ENCODE results near the gene MRPS21. TPM values are rescaled to one million over a fixed set of nuclear protein-coding genes. Genes with fewer than 3 reads are reported as not detected.
A peak's percentile ranks its signal among the peaks of the same experiment; 100 is the strongest.

The MRPS21 gene
- 103 TPM for polyA plus RNA-seq (2013, experiment 1 of 4)
- polyA plus RNA-seq (2013, experiment 2 of 4) = 94.5 TPM
- polyA plus RNA-seq (2013, experiment 3 of 4) = 92.0 TPM
- polyA plus RNA-seq (2013, experiment 4 of 4) = 102 TPM

GRCh38 chr1:150293433-150294253 lies at the start of gene MRPS21:
TSS of gene MRPS21 (plus strand) at chr1:150293861. CDS start at chr1:150294367, 506 bp downstream.
- Histone ChIP-seq H3K27me3 (ENCODE audit: control insufficient read depth, insufficient read depth, low read length, poor library complexity, severe bottlenecking) (no peaks in the 10 kb centered on the region), H3K36me3 (ENCODE audit: control insufficient read depth, insufficient read depth, low read length) (peaks cover 14% of the 10 kb centered on the region), H3K4me1 (ENCODE audit: control insufficient read depth, insufficient read depth, low read length) (peaks cover 4% of the 10 kb centered on the region), H3K9me3 (ENCODE audit: control insufficient read depth, low read length) (no peaks in the 10 kb centered on the region), H3K4me3 (ENCODE audit: insufficient read depth, low read depth, low read length) (peak within 1 kb of the TSS; percentile 86), H3K27ac (ENCODE audit: insufficient read depth, low read depth, low read length, poor library complexity, severe bottlenecking) (peak within 1 kb of the TSS; percentile 90)
- 16 to 17% methylated on average over 41 to 43 of the region's 43 CpGs for WGBS, 2 experiments

DNA sequence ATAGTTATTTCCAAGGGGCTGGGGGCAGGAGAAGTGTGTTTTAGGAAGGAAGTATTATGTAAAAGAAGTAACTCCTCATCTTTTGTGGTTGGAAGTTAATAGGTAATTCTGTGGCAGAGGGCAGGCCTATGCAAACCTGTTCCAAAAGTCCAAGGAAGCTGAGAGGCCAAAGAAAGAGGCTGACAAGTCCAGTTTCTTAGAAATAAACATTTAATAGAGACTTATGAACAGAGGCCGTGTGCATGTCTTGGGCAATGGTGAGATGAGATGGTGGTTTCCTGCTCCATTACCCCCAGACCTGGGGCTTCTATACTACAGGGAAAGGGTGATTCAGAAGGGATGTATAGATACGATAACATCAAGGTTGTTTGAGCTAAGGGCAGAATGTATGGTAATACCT lies 43.7 kb upstream of the MRPS21 start:
- 95 to 100% methylated on average over 2 of the region's 2 CpGs for WGBS, 2 experiments
- H3K27me3 ChIP-seq (ENCODE audit: control insufficient read depth, insufficient read depth, low read length, poor library complexity, severe bottlenecking) = no peaks in the 10 kb centered on the region
- no peaks in the 10 kb centered on the region for H3K4me1 ChIP-seq (ENCODE audit: control insufficient read depth, insufficient read depth, low read length)
- H3K27ac ChIP-seq (ENCODE audit: insufficient read depth, low read depth, low read length, poor library complexity, severe bottlenecking) = no peak overlapping the region
- no peaks in the 10 kb centered on the region for H3K9me3 ChIP-seq (ENCODE audit: control insufficient read depth, low read length)
- H3K4me3 ChIP-seq (ENCODE audit: insufficient read depth, low read depth, low read length) = no peak overlapping the region
- no peaks in the 10 kb centered on the region for H3K36me3 ChIP-seq (ENCODE audit: control insufficient read depth, insufficient read depth, low read length)

DNA sequence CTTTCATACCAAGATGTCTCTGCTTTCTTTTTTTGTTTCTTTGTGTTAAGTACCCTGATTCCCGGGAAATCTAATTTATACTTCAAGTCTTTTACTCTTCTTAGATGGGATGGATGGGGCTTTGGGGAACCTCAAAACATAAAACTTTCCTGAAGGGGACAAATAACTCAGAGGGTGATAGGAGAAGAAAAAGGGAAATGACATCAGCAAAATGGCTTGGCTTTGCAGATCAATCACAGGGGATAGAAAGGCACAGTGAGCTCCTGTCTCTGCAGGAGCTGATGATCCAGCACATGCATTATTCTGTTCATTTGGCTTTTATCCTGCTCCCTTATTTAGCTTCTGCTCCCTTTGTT lies 37.5 kb upstream of the MRPS21 start:
- Histone ChIP-seq H3K4me1 (ENCODE audit: control insufficient read depth, insufficient read depth, low read length) (peaks cover 11% of the 10 kb centered on the region), H3K27me3 (ENCODE audit: control insufficient read depth, insufficient read depth, low read length, poor library complexity, severe bottlenecking) (no peaks in the 10 kb centered on the region), H3K27ac (ENCODE audit: insufficient read depth, low read depth, low read length, poor library complexity, severe bottlenecking) (peak overlapping the region; percentile 100), H3K4me3 (ENCODE audit: insufficient read depth, low read depth, low read length) (peak overlapping the region; percentile 72), H3K36me3 (ENCODE audit: control insufficient read depth, insufficient read depth, low read length) (peaks cover under 1% of the 10 kb centered on the region), H3K9me3 (ENCODE audit: control insufficient read depth, low read length) (no peaks in the 10 kb centered on the region)
- no CpG with 5 or more reads among the region's 1 CpG for WGBS, 2 experiments

DNA sequence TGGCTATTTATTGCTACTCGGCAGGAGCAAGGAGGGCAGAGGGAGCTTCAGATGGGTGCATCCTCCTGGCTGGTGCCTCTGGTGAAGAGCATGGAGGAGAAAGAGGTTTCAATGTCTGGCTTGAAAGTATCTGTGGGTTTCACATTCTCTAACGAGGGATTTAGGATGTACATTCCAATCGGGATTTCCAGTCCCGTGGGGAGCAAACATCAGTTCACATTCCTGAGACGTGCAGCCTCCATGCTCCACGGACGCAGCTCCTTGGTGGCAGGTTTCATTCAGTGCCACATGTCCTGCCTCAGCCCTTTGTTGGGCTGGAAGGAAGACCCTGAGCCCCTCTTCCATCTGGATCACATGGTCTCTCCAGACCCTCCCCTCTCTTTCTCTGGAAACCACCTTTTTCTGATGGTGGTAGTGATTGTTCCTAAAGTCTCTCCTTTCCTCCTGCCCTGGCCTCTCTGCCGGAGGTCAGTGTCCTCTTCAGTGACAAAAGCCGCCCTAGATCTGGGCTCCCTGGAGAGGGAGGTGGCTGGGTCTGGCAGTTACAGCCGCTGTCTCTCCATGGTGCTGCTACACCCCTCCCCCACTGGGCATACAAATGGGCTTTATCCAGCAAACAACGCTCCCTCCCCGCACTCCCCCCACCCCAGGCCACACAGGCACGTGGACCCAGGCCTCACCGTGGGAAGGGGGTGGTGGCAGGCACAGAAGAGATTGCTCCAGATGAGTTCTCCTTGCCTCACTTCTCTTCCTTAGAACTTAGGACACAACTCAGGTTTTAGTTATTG lies 36.9 kb upstream of the MRPS21 start:
- Histone ChIP-seq H3K4me1 (ENCODE audit: control insufficient read depth, insufficient read depth, low read length) (peaks cover 11% of the 10 kb centered on the region), H3K27ac (ENCODE audit: insufficient read depth, low read depth, low read length, poor library complexity, severe bottlenecking) (peak overlapping the region; percentile 100), H3K36me3 (ENCODE audit: control insufficient read depth, insufficient read depth, low read length) (peaks cover 5% of the 10 kb centered on the region), H3K27me3 (ENCODE audit: control insufficient read depth, insufficient read depth, low read length, poor library complexity, severe bottlenecking) (no peaks in the 10 kb centered on the region), H3K9me3 (ENCODE audit: control insufficient read depth, low read length) (no peaks in the 10 kb centered on the region), H3K4me3 (ENCODE audit: insufficient read depth, low read depth, low read length) (peak overlapping the region; percentile 72)
- WGBS, 2 experiments = 1% methylated on average over 14 of the region's 14 CpGs

- WGBS, 2 experiments = 0 to 1% methylated on average over 13 of the region's 13 CpGs
- H3K27ac ChIP-seq (ENCODE audit: insufficient read depth, low read depth, low read length, poor library complexity, severe bottlenecking) = peak within 1 kb of the TSS; percentile 100
- H3K27me3 ChIP-seq (ENCODE audit: control insufficient read depth, insufficient read depth, low read length, poor library complexity, severe bottlenecking) = no peaks in the 10 kb centered on the region
- H3K9me3 ChIP-seq (ENCODE audit: control insufficient read depth, low read length) = no peaks in the 10 kb centered on the region
- H3K36me3 ChIP-seq (ENCODE audit: control insufficient read depth, insufficient read depth, low read length) = peaks cover 15% of the 10 kb centered on the region
- peaks cover 11% of the 10 kb centered on the region for H3K4me1 ChIP-seq (ENCODE audit: control insufficient read depth, insufficient read depth, low read length)
- H3K4me3 ChIP-seq (ENCODE audit: insufficient read depth, low read depth, low read length) = peak within 1 kb of the TSS; percentile 72
These were observed 35.8 kb upstream of the MRPS21 start, which contains the start of gene CA14 for GRCh38 chr1:150257624-150258585. TSS of gene CA14 (plus strand) at chr1:150257774. CDS start at chr1:150258129, 355 bp downstream.

- Histone ChIP-seq H3K27me3 (ENCODE audit: control insufficient read depth, insufficient read depth, low read length, poor library complexity, severe bottlenecking) (no peaks in the 10 kb centered on the region), H3K27ac (ENCODE audit: insufficient read depth, low read depth, low read length, poor library complexity, severe bottlenecking) (peak overlapping the region; percentile 41), H3K4me3 (ENCODE audit: insufficient read depth, low read depth, low read length) (peak overlapping the region; percentile 72), H3K36me3 (ENCODE audit: control insufficient read depth, insufficient read depth, low read length) (peaks cover 26% of the 10 kb centered on the region), H3K9me3 (ENCODE audit: control insufficient read depth, low read length) (no peaks in the 10 kb centered on the region), H3K4me1 (ENCODE audit: control insufficient read depth, insufficient read depth, low read length) (peaks cover 11% of the 10 kb centered on the region)
- WGBS, 2 experiments = 1 to 4% methylated on average over 4 of the region's 4 CpGs
These were observed 34.4 kb upstream of the MRPS21 start for GRCh38 chr1:150259217-150259616.

- H3K4me3 ChIP-seq (ENCODE audit: insufficient read depth, low read depth, low read length) = peak overlapping the region; percentile 72
- H3K36me3 ChIP-seq (ENCODE audit: control insufficient read depth, insufficient read depth, low read length) = peaks cover 34% of the 10 kb centered on the region
- H3K9me3 ChIP-seq (ENCODE audit: control insufficient read depth, low read length) = no peaks in the 10 kb centered on the region
- H3K4me1 ChIP-seq (ENCODE audit: control insufficient read depth, insufficient read depth, low read length) = peaks cover 11% of the 10 kb centered on the region
- peak overlapping the region; percentile 41 for H3K27ac ChIP-seq (ENCODE audit: insufficient read depth, low read depth, low read length, poor library complexity, severe bottlenecking)
- 13 to 19% methylated on average over 9 to 11 of the region's 11 CpGs for WGBS, 2 experiments
- no peaks in the 10 kb centered on the region for H3K27me3 ChIP-seq (ENCODE audit: control insufficient read depth, insufficient read depth, low read length, poor library complexity, severe bottlenecking)
These were observed 33.6 kb upstream of the MRPS21 start for GRCh38 chr1:150259758-150260669.

DNA sequence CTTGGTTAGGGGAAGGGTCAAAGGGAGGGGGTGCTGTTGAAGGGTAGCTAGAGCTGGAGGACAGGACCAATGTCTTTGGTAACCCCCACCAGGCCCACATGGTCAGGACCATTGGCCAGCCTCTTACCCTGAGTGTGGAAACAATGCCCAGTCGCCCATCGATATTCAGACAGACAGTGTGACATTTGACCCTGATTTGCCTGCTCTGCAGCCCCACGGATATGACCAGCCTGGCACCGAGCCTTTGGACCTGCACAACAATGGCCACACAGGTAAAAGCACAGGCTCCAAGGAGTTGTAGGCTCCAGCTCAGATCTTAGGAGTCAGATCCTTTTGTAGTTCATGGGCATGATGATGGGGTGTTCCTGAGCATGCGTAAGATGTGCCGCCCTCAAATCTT lies 32.3 kb upstream of the MRPS21 start:
- Histone ChIP-seq H3K27me3 (ENCODE audit: control insufficient read depth, insufficient read depth, low read length, poor library complexity, severe bottlenecking) (no peaks in the 10 kb centered on the region), H3K4me1 (ENCODE audit: control insufficient read depth, insufficient read depth, low read length) (peaks cover 8% of the 10 kb centered on the region), H3K4me3 (ENCODE audit: insufficient read depth, low read depth, low read length) (no peak overlapping the region), H3K36me3 (ENCODE audit: control insufficient read depth, insufficient read depth, low read length) (peaks cover 40% of the 10 kb centered on the region), H3K9me3 (ENCODE audit: control insufficient read depth, low read length) (no peaks in the 10 kb centered on the region), H3K27ac (ENCODE audit: insufficient read depth, low read depth, low read length, poor library complexity, severe bottlenecking) (no peak overlapping the region)
- WGBS, 2 experiments = 93 to 95% methylated on average over 6 of the region's 6 CpGs
